C4-2B (cell line): ENCODE data around the gene PGAP6.

Source experiments
- ZFX ChIP-seq: fragments of 450-650 bp; IDR thresholded peaks from 2 replicates; pipeline ENCODE4 v1.6.1; 2017
- TF ChIP-seq, protein P1 (sequence below): fragments of 450-650 bp; conservative IDR thresholded peaks from 2 replicates; pipeline ENCODE4 v1.5.1; 2017; ENCODE audit warnings: mild to moderate bottlenecking

DNA sequence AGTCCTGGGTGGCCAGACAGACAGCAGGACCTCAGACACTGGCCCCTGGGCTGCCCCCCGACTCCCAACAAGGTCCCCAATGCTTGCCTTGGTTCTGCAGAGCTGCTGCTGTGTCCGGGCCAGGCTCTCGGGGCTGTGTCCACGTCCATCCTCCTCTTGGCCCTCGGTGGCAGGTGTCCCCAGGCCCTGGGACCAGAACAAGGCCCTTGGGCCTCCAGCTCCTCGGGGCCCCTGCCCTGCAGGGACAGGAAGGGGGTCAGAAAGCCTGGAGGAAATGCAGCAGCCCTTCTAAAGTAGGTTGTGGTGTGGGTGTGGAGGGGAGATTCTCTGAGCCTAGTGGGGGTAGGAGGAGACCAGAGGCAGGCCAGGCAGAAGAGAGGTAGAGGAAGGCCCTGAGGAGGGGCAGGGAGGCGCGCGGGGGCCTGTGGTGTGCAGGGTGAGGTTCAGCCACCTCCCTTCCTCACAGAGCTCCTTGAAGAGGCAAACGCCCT is 26.8 kb downstream of the PGAP6 start:
- TF ChIP-seq, protein P1, sequence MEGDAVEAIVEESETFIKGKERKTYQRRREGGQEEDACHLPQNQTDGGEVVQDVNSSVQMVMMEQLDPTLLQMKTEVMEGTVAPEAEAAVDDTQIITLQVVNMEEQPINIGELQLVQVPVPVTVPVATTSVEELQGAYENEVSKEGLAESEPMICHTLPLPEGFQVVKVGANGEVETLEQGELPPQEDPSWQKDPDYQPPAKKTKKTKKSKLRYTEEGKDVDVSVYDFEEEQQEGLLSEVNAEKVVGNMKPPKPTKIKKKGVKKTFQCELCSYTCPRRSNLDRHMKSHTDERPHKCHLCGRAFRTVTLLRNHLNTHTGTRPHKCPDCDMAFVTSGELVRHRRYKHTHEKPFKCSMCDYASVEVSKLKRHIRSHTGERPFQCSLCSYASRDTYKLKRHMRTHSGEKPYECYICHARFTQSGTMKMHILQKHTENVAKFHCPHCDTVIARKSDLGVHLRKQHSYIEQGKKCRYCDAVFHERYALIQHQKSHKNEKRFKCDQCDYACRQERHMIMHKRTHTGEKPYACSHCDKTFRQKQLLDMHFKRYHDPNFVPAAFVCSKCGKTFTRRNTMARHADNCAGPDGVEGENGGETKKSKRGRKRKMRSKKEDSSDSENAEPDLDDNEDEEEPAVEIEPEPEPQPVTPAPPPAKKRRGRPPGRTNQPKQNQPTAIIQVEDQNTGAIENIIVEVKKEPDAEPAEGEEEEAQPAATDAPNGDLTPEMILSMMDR, result no peak
- no peak for TF ChIP-seq ZFX
